Measurements from ENCODE around the gene MT4.

GRCh38 chr16:56583351-56584168 is 18.7 kb downstream of the MT4 start:
- TF ChIP-seq BHLHE40 (IDR thresholded peaks at IDR 0.05; ENCODE audit: borderline replicate concordance) (no peak), SUZ12 (IDR thresholded peaks at IDR 0.05) (no peak), HDGF (IDR thresholded peaks at IDR 0.05; ENCODE audit: borderline replicate concordance) (no peak), ZNF384 (IDR thresholded peaks at IDR 0.05) (no peak), FOXA1 (IDR thresholded peaks at IDR 0.05) (no peak), PKNOX1 (IDR thresholded peaks at IDR 0.05) (no peak), SP1 (IDR thresholded peaks at IDR 0.05) (no peak), FOXK2 (IDR thresholded peaks at IDR 0.05) (no peak), L3MBTL2 (conservative IDR thresholded peaks at IDR 0.05) (no peak), ELF4 (IDR thresholded peaks at IDR 0.05) (no peak), NFRKB (IDR thresholded peaks at IDR 0.05) (no peak), FOXM1 (IDR thresholded peaks at IDR 0.05; ENCODE audit: borderline replicate concordance) (no peak)
